ENCODE measurements around the gene MTCH2. TPM values are rescaled to one million over a fixed set of nuclear protein-coding genes. Genes with fewer than 3 reads are reported as not detected.

MTCH2 gene
- total RNA-seq, 1 experiment from 2014 or later = 176 TPM

- H3K4me1 Mint-ChIP-seq = peaks cover 14 to 22% of the 10 kb centered on the region in 2 experiments
- Histone ChIP-seq H3K27ac (ENCODE audit: insufficient read length, low read depth, low read length) (no peak overlapping the region), H2BK5ac (ENCODE audit: insufficient read length, low read length) (no peak overlapping the region), H3K4ac (ENCODE audit: low read depth, low read length) (no peak overlapping the region), H2AFZ (ENCODE audit: low read length) (no peak overlapping the region), H3K27me3 (ENCODE audit: insufficient read depth, low read length) (peaks cover 10% of the 10 kb centered on the region; the same call in 1 of the 2 replicates), H3K18ac (ENCODE audit: insufficient read length, low read depth, low read length) (no peak overlapping the region), H2BK20ac (ENCODE audit: low read depth, low read length, poor library complexity, severe bottlenecking) (no peak overlapping the region), H3K56ac (ENCODE audit: insufficient read length, low read depth, low read length) (no peak overlapping the region), H2BK12ac (ENCODE audit: insufficient read length, low read depth, low read length) (no peak overlapping the region), H3K9me3 (ENCODE audit: control insufficient read depth, low read depth, low read length) (no peaks in the 10 kb centered on the region), H2BK120ac (ENCODE audit: low read depth, low read length, poor library complexity, severe bottlenecking) (no peak overlapping the region), H3T11ph (ENCODE audit: low read length) (no peak overlapping the region), H3K23ac (ENCODE audit: insufficient read length, low read depth, low read length) (no peak overlapping the region), H4K5ac (ENCODE audit: insufficient read length, low read depth, low read length) (no peak overlapping the region), H3K14ac (ENCODE audit: insufficient read depth, low read length) (no peak overlapping the region), H3K4me2 (ENCODE audit: insufficient read depth, insufficient read length, low read length) (no peak overlapping the region), H2AK5ac (ENCODE audit: insufficient read length, low read length) (no peak overlapping the region), H4K20me1 (ENCODE audit: control insufficient read depth, insufficient read depth, insufficient read length) (no peaks in the 10 kb centered on the region), H3K23me2 (ENCODE audit: insufficient read length, low read depth, low read length, poor library complexity, severe bottlenecking) (peaks cover 13% of the 10 kb centered on the region), H4K8ac (replicated peaks; ENCODE audit: insufficient read length, low read depth, low read length) (no peak overlapping the region), H3K4me1 (ENCODE audit: insufficient read depth, low read length) (no peaks in the 10 kb centered on the region), H3K79me2 (ENCODE audit: insufficient read depth, low read length) (no peaks in the 10 kb centered on the region), H4K91ac (ENCODE audit: insufficient read length, low read depth, low read length) (no peak overlapping the region), H3K9ac (ENCODE audit: extremely low read depth, insufficient read length, low read length) (no peak overlapping the region), H3K79me1 (ENCODE audit: insufficient read depth, low read depth, low read length, poor library complexity, severe bottlenecking) (no peaks in the 10 kb centered on the region), H2BK15ac (ENCODE audit: low read depth, low read length) (no peak overlapping the region)
- no peak for DNase-seq
- H3K9me3 Mint-ChIP-seq = no peaks in the 10 kb centered on the region; a peak in 1 of 5 replicates
- H3K36me3 Mint-ChIP-seq (ENCODE audit: insufficient read depth in 1 of 3, low read depth in 3 of 3) = no peaks in the 10 kb centered on the region
- peak overlapping the region in 1 of 2 experiments; percentile 93; a peak in 3 of 5 replicates for H3K4me3 Mint-ChIP-seq
- H3K27ac Mint-ChIP-seq = peak overlapping the region in 1 of 3 experiments; percentile 74; a peak in 1 of 7 replicates
- peaks cover 41% of the 10 kb centered on the region for H3K27me3 Mint-ChIP-seq (ENCODE audit: low read depth)
- TF ChIP-seq CTCF (conservative IDR thresholded peaks at IDR 0.05) = no peak
- WGBS (ENCODE audit: extremely low coverage, insufficient read length, low lambda C conversion rate) = no CpG with 5 or more reads among the region's 4 CpGs
Measured at GRCh38 chr11:47592251-47592650, 50.1 kb downstream of the MTCH2 start.
